Type B pancreatic cell (in vitro differentiated cells): Measurements from ENCODE around the gene REPS1. TPM values are rescaled to one million over a fixed set of nuclear protein-coding genes. Genes with fewer than 3 reads are reported as not detected.

ENCODE experiments used
- DNase-seq: peaks from one replicate; pipeline ENCODE4 v3.0.0; 2021; ENCODE audit warnings: mixed read lengths; ENCODE audit not compliant: unreplicated experiment; ENCODE audit errors: extremely low spot score
- H3K27ac Mint-ChIP-seq: 2 replicates; pipeline ENCODE4 v1.8.0; 2021; ENCODE audit warnings: mild to moderate bottlenecking, mixed read lengths
- H3K27me3 Mint-ChIP-seq: 2 replicates; pipeline ENCODE4 v1.8.0; 2021; ENCODE audit warnings: mixed read lengths
- H3K36me3 Mint-ChIP-seq: 2 replicates; pipeline ENCODE4 v1.8.0; 2021; ENCODE audit warnings: mixed read lengths
- H3K4me1 Mint-ChIP-seq: one replicate; pipeline ENCODE4 v1.8.0; 2021; ENCODE audit warnings: mixed read lengths; ENCODE audit not compliant: unreplicated experiment
- H3K4me3 Mint-ChIP-seq: 2 replicates; pipeline ENCODE4 v1.8.0; 2021; ENCODE audit warnings: mild to moderate bottlenecking, mixed read lengths
- H3K9me3 Mint-ChIP-seq: 2 replicates; pipeline ENCODE4 v1.8.0; 2021; ENCODE audit warnings: mixed read lengths
- total RNA-seq: library from RNA; stranded (reverse); gene quantifications from 2 replicates; pipeline ENCODE4 v1.2.1, GENCODE V29; 2021; ENCODE audit warnings: low replicate concordance
- TF ChIP-seq, protein P1 (sequence below): fragments of 200-600 bp; sonication (generic); conservative IDR thresholded peaks from 2 replicates; pipeline ENCODE4 v1.5.0; 2021; ENCODE audit warnings: antibody characterized with exemption, mild to moderate bottlenecking

Gene REPS1
- total RNA-seq, 1 donor from 2014 or later = 57.0 TPM

GRCh38 chr6:139017227-139017626, 29.2 kb upstream of the REPS1 start:
- Mint-ChIP-seq H3K4me1 (peaks cover 6% of the 10 kb centered on the region), H3K9me3 (no peaks in the 10 kb centered on the region), H3K36me3 (no peaks in the 10 kb centered on the region), H3K27me3 (no peaks in the 10 kb centered on the region), H3K4me3 (no peak overlapping the region), H3K27ac (no peak overlapping the region)
- DNase-seq = no peak
- TF ChIP-seq, protein P1, sequence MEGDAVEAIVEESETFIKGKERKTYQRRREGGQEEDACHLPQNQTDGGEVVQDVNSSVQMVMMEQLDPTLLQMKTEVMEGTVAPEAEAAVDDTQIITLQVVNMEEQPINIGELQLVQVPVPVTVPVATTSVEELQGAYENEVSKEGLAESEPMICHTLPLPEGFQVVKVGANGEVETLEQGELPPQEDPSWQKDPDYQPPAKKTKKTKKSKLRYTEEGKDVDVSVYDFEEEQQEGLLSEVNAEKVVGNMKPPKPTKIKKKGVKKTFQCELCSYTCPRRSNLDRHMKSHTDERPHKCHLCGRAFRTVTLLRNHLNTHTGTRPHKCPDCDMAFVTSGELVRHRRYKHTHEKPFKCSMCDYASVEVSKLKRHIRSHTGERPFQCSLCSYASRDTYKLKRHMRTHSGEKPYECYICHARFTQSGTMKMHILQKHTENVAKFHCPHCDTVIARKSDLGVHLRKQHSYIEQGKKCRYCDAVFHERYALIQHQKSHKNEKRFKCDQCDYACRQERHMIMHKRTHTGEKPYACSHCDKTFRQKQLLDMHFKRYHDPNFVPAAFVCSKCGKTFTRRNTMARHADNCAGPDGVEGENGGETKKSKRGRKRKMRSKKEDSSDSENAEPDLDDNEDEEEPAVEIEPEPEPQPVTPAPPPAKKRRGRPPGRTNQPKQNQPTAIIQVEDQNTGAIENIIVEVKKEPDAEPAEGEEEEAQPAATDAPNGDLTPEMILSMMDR = no peak

GRCh38 chr6:139016337-139017213, 28.5 kb upstream of the REPS1 start:
- DNase-seq = no peak
- no peaks in the 10 kb centered on the region for H3K27me3 Mint-ChIP-seq
- no peaks in the 10 kb centered on the region for H3K9me3 Mint-ChIP-seq
- H3K27ac Mint-ChIP-seq = no peak overlapping the region
- no peak overlapping the region for H3K4me3 Mint-ChIP-seq
- H3K4me1 Mint-ChIP-seq = peaks cover 6% of the 10 kb centered on the region
- no peaks in the 10 kb centered on the region for H3K36me3 Mint-ChIP-seq
- TF ChIP-seq, protein P1 = no peak

DNA sequence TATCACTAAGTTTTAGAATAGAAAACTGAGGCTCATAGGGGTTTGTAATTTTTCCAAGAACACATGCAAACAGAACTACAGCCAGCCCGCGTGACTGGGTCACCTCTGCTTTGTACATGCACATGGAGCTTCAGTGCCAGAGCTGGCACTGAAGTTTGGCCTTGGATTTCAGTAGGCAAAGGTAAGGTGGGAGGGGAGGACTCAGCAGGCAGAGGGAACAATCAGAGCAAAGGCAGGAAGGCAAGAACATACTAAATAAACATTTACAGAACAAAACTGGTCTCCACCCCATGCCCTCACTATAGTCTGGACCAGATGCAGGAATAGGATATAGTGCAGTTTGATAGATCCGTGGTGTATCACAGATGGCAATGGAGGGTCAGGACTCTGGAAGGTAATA, 26.9 kb upstream of the REPS1 start:
- no peak overlapping the region for H3K4me3 Mint-ChIP-seq
- TF ChIP-seq, protein P1 = no peak
- no peak for DNase-seq
- H3K27ac Mint-ChIP-seq = no peak overlapping the region
- no peaks in the 10 kb centered on the region for H3K9me3 Mint-ChIP-seq
- no peaks in the 10 kb centered on the region for H3K36me3 Mint-ChIP-seq
- H3K4me1 Mint-ChIP-seq = peaks cover 6% of the 10 kb centered on the region
- no peaks in the 10 kb centered on the region for H3K27me3 Mint-ChIP-seq

DNA sequence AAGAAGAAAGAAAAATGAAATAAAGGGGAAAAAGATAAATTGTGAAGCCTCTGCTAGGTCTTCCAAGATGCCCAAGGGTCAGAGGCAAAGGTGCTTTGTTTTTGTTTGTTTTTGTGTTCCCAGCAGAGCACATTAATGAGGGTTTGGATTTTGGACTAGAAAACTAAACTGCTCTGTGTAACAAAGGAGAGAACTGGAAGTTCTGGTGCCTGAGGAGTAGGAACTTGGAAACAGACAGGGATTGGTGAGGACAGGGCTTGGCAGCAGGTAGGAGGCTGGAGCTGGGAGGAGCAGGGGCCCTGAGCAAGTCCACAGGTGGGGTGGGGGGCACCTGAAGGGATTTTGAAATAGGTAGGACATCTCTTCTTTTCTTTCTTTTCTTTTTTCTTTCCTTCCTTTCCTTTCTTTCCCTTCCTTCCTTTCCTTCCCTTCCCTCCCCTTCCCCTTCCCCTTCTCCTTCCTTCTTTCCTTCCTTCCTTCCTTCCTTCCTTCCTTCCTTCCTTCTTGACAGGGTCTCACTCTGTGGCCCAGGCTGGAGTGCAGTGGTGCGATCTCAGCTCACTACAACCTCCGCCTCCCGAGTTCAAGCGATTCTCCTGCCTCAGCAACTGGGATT, 25.2 kb upstream of the REPS1 start:
- Mint-ChIP-seq H3K4me3 (no peak overlapping the region), H3K4me1 (peaks cover 6% of the 10 kb centered on the region), H3K27ac (no peak overlapping the region), H3K36me3 (no peaks in the 10 kb centered on the region), H3K27me3 (no peaks in the 10 kb centered on the region), H3K9me3 (no peaks in the 10 kb centered on the region)
- TF ChIP-seq, protein P1 = no peak
- no peak for DNase-seq

DNA sequence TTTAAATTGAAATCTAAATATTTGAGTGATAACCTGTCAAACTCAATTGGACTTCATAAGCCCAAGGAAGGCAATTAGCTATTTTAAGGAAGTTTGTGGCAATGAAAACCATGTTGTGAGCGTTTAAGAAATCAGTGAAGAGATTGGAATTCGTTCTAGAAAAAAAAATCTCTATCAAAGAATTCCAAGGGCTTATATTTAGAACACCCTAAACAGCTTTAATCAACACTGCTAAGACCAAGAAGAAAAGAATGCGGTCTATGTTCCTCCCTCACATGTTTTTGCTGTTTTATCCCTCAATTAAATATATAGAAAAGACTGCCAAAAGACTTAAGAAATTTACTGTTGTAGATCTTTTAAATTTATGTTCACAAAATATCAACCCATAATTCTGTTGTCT, 23.9 kb upstream of the REPS1 start:
- peaks cover 6% of the 10 kb centered on the region for H3K4me1 Mint-ChIP-seq
- H3K36me3 Mint-ChIP-seq = no peaks in the 10 kb centered on the region
- H3K4me3 Mint-ChIP-seq = no peak overlapping the region
- no peak for DNase-seq
- H3K27me3 Mint-ChIP-seq = no peaks in the 10 kb centered on the region
- no peak overlapping the region for H3K27ac Mint-ChIP-seq
- TF ChIP-seq, protein P1 = no peak
- H3K9me3 Mint-ChIP-seq = no peaks in the 10 kb centered on the region
